GM10266 (cell line): ENCODE data around the gene HHAT.

ENCODE experiments used
- DNase-seq: peaks from one replicate; pipeline ENCODE4 v3.0.0; 2012; ENCODE audit errors: extremely low spot score
- TF ChIP-seq, protein P1 (sequence below): IDR thresholded peaks from 2 replicates; pipeline ENCODE4 v1.5.1; 2012; ENCODE audit warnings: mild to moderate bottlenecking, low read depth; ENCODE audit not compliant: control insufficient read depth, insufficient read depth; ENCODE audit errors: missing control alignments

The HHAT gene

DNA sequence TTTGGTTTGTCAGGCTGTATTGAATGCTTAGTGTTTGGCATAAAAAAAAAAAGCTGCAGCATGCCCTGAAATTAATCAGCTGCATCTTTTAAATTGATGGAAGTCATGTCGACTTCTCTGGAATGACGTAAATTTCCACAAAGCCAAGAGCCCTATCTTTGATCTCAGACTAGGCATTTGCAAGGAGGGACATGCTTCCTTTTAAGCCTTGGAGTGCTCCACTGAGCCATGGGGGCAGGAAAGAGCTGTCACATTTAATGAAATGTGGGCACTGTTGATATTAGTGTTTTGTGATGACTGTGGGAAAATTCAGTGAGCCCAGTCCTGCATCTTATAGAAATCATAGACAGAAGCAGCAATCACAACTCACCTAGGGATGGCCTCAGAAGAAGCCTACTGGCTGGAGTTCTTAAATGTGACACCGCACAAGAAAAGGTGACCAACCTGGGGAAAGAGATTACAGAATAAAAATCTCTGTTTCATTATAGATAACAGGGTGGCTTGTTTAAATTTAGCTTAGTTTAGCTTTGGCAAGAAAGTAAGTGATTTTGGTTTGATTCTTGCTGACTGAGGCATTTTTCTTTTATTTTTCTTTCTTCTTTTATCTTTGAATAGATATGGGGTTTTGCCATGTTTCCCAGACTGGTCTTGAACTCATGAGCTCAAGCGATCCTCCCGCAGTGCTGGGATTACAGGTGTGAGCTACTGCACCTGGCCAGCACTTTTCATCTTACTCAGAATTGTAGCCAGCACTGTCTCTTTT lies 188.2 kb downstream of the HHAT start:
- TF ChIP-seq, protein P1, sequence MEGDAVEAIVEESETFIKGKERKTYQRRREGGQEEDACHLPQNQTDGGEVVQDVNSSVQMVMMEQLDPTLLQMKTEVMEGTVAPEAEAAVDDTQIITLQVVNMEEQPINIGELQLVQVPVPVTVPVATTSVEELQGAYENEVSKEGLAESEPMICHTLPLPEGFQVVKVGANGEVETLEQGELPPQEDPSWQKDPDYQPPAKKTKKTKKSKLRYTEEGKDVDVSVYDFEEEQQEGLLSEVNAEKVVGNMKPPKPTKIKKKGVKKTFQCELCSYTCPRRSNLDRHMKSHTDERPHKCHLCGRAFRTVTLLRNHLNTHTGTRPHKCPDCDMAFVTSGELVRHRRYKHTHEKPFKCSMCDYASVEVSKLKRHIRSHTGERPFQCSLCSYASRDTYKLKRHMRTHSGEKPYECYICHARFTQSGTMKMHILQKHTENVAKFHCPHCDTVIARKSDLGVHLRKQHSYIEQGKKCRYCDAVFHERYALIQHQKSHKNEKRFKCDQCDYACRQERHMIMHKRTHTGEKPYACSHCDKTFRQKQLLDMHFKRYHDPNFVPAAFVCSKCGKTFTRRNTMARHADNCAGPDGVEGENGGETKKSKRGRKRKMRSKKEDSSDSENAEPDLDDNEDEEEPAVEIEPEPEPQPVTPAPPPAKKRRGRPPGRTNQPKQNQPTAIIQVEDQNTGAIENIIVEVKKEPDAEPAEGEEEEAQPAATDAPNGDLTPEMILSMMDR, result no peak
- DNase-seq, result no peak

DNA sequence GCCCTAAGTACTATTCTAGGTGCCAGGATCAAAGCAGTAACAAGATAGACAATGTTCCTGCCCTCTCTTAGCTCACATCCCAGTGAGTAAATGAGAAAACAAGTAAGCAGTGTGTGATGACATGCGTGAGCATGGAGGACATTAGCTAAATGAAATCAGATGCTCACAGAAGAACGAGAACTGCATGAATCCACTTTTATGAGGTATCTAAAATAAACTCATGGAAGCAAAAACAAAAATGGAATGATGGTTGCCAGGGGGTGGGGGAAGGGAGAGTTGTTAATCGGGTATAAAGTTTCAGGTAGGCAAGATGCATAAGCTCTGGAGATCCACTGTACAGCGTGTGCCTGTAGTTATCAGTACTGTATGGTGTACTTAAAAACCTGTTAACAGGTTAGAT lies 195.1 kb downstream of the HHAT start:
- no peak for DNase-seq

DNA sequence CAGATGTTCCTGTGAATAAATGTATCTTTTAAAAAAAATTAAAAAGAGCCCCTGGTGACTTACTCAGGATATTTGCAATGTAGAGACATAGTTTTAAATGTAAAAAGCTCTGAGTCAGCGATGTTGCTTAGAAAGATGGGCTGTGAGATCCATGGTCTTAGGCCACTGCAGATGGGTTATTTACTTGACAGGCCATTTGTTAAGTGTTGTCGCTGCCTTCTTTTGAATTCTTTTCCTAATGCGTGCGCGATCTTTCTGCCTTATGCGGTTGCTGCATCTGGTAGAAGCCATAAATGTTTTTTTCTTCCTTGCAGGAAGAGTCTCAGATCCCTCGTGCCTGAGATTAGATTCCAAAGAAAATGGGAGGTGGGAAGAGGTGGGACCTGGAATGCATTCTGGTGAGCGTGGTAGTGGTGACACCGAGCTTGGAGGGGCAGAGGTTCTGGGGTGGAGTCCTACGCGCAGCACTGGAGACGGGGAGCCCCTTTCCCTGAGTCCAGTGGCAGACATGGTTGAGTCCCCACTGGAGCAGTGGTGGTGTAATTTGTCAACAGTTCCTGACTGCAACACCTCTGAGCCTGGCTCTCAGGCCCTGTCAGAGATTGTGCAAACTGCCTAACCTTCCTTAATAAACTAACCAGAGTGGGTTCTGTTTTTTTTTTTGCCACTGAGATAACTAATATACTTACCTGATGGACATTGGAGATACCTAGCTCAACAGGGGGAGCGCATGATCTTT lies 197.2 kb downstream of the HHAT start:
- TF ChIP-seq, protein P1, result no peak
- DNase-seq, result no peak

More for the DNA sequence above, 195.1 kb downstream of the HHAT start:
- TF ChIP-seq, protein P1, result no peak

DNA sequence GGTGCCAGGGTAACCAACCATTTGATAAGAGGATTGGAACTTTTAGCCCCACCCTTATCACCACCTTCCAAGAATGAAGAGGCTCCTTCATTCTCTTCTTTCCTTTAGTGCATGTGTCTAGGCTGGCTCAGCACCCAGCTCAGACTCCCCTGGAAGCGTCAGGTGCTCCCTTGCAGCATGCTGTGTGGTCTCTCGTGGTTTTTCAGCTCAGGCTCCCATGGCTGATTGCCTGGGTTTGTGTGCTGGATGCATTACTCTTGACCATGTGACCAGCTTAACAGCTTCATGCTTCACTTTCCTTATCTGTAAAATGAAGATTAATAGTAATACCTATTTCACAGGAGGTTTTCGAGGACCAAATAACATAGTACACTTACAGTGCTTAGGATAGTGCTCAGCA lies 198.4 kb downstream of the HHAT start:
- TF ChIP-seq, protein P1, result no peak
- DNase-seq, result no peak

DNA sequence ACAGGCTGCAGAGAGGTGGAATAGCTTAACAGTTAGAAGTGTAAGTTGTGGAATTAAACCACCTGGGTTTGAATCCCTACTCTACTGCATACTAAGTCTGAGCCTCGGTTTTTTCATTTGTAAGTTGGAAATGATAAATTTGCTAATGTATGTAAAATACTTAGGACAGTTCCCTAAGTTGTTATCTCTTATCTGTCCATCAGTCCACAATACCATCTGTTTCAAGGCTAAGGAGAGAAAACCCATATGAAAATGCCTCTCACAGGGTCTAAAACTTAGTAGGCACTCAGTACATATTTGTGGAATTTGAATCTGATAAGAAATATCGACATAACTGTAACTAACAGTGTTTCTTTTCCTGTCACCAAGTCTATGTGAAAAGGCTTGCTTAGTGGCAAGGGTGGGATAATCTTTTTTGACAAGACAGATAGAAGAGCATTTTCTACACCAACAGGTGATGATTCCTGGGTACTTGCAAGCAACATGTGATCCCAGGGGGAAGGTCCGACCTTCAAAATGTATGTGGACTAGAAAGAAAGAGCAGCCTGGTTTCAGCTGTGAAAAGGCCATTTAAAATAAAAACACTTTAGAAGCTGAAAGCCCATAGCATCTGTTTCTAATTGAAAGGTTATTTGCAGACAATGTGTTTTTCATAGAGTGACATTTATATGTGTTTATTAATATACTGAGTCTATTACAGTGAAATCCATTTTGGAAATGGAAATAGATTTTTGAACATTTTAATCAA lies 202.9 kb downstream of the HHAT start:
- DNase-seq, result no peak
- TF ChIP-seq, protein P1, result no peak

DNA sequence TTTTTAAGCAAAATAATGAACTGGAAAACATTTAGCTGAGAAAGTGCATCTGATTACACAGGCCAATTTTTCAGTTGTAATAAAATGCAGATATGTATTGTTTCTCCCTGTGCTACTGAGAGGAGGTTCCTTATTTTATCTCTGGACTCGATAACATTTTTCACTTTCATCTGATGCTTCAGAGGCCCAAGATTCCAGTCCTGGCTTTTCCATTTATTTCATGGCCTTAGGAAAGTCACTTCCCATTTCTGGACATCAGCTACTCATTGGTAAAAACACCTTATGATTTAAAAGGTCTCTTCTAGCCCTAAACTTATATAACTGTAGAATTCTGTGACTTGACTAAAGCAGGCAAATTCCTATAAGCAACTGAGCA lies 203.5 kb downstream of the HHAT start:
- TF ChIP-seq, protein P1, result no peak
- DNase-seq, result no peak
